Measurements from ENCODE around the gene FLOT2.
"Not testable (repeated sequence)": the region's sequence is repeated elsewhere in the genome, so short reads cannot be mapped to it uniquely, and the experiment has no call there.

FLOT2 gene

GRCh38 chr17:28940675-28941074 is 43.1 kb upstream of the FLOT2 start:
- DNase-seq (ENCODE audit: low read depth): peak; percentile 84
- H3K4me3 ChIP-seq (ENCODE audit: low read depth, low read length): peak overlapping the region; percentile 27; the same call in 1 of the 2 replicates
- TF ChIP-seq CTCF (IDR thresholded peaks at IDR 0.05; ENCODE audit: control insufficient read depth, extremely low read depth, insufficient read depth): no peak

- no peak for DNase-seq (ENCODE audit: low read depth)
- no peak for TF ChIP-seq CTCF (IDR thresholded peaks at IDR 0.05; ENCODE audit: control insufficient read depth, extremely low read depth, insufficient read depth)
- peak overlapping the region; percentile 27; the same call in 1 of the 2 replicates for H3K4me3 ChIP-seq (ENCODE audit: low read depth, low read length)
Measured at GRCh38 chr17:28940142-28940541, 42.6 kb upstream of the FLOT2 start.

GRCh38 chr17:28938552-28938951 is 41.0 kb upstream of the FLOT2 start:
- no peak for DNase-seq (ENCODE audit: low read depth)
- H3K4me3 ChIP-seq (ENCODE audit: low read depth, low read length): no peak overlapping the region
- TF ChIP-seq CTCF (IDR thresholded peaks at IDR 0.05; ENCODE audit: control insufficient read depth, extremely low read depth, insufficient read depth): no peak

GRCh38 chr17:28937044-28937729 is 39.7 kb upstream of the FLOT2 start:
- TF ChIP-seq CTCF (IDR thresholded peaks at IDR 0.05; ENCODE audit: control insufficient read depth, extremely low read depth, insufficient read depth): no peak
- DNase-seq (ENCODE audit: low read depth): peak; percentile 99
- H3K4me3 ChIP-seq (ENCODE audit: low read depth, low read length): no peak overlapping the region

- no peak for TF ChIP-seq CTCF (IDR thresholded peaks at IDR 0.05; ENCODE audit: control insufficient read depth, extremely low read depth, insufficient read depth)
- DNase-seq (ENCODE audit: low read depth): no peak
- no peak overlapping the region for H3K4me3 ChIP-seq (ENCODE audit: low read depth, low read length)
Measured at GRCh38 chr17:28935744-28936460, 38.4 kb upstream of the FLOT2 start.

- DNase-seq (ENCODE audit: low read depth); H3K4me3 ChIP-seq (ENCODE audit: low read depth, low read length): not testable (repeated sequence)
Measured at GRCh38 chr17:28934508-28934907, 37.0 kb upstream of the FLOT2 start.

GRCh38 chr17:28929787-28930186 is 32.3 kb upstream of the FLOT2 start:
- no peak overlapping the region for H3K4me3 ChIP-seq (ENCODE audit: low read depth, low read length)
- DNase-seq (ENCODE audit: low read depth): no peak
- TF ChIP-seq CTCF (IDR thresholded peaks at IDR 0.05; ENCODE audit: control insufficient read depth, extremely low read depth, insufficient read depth): no peak

All from LNCaP clone FGC (cell line).